GM12878 (cell line): ENCODE data around the gene FCER1G. TPM values are rescaled to one million over a fixed set of nuclear protein-coding genes. Genes with fewer than 3 reads are reported as not detected.

Source experiments
- ATAC-seq: fragments of 200-7000 bp; cut with Tn5 transposase; 3 replicates; pipeline ENCODE4 v1.9.1; 2020; ENCODE audit warnings: mild to moderate bottlenecking, moderate library complexity
- BruUV-seq: library from RNA; stranded (reverse); fragments of 400-500 nt; replicated peaks from 2 replicates; lab custom pipeline; 2021; lab: Mats Ljungman, UMichigan
- CTCF ChIA-PET: fragments of 300-600 bp; sonication (Branson Sonifier 250); formaldehyde crosslinking; extraction: SDS; loops from one replicate; lab custom pipeline; 2021; ENCODE audit warnings: inconsistent platforms; lab: Yijun Ruan, JAX
- POLR2A ChIA-PET: fragments of 350-600 bp; formaldehyde crosslinking; extraction: SDS; loops from one replicate; lab custom pipeline; 2021; ENCODE audit warnings: inconsistent platforms; lab: Charles Lee
- RAD21 ChIA-PET: fragments of 300-600 bp; sonication (Branson Sonifier 250); formaldehyde crosslinking; loops from one replicate; lab custom pipeline; 2023; ENCODE audit warnings: antibody characterized with exemption; ENCODE audit not compliant: unreplicated experiment; lab: Charles Lee
- SMC1A ChIA-PET: fragments of 300-600 bp; sonication (Branson Sonifier 250); formaldehyde crosslinking; loops from one replicate; lab custom pipeline; 2023; ENCODE audit not compliant: unreplicated experiment, uncharacterized antibody; lab: Charles Lee
- DNase-seq: peaks from one replicate; pipeline ENCODE4 v3.0.0-alpha.2; 2011; ENCODE audit warnings: low read depth, low spot score
- FAIRE-seq: peaks from 3 replicates; lab custom pipeline; 2011; peaks lifted over from hg19 to GRCh38; lab: Jason Lieb, UNC
- H2AFZ ChIP-seq: 2 replicates; pipeline ENCODE4 v1.6.0; 2011; ENCODE audit warnings: low read depth, low read length, control low read depth; ENCODE audit not compliant: control insufficient read depth
- H3K27ac ChIP-seq: 2 replicates; pipeline ENCODE4 v1.5.1; 2011; ENCODE audit warnings: control low read depth; ENCODE audit not compliant: control insufficient read depth, insufficient read depth
- H3K27me3 ChIP-seq, 2 experiments: replicated peaks in 1 of 2; 2 replicates each; pipeline versions ENCODE4 v1.6.0 to v1.6.1; 2011; ENCODE audit warnings: low read length in 1 of 2; ENCODE audit not compliant: control insufficient read depth in 2 of 2, insufficient read depth in 2 of 2
- H3K36me3 ChIP-seq, 2 experiments: 2 replicates each; pipeline ENCODE4 v1.5.1; 2011; ENCODE audit warnings: low read length in 1 of 2; ENCODE audit not compliant: control insufficient read depth in 2 of 2, insufficient read depth in 2 of 2
- H3K4me1 ChIP-seq: 2 replicates; pipeline ENCODE4 v1.6.1; 2011; ENCODE audit warnings: mild to moderate bottlenecking, low read length, moderate library complexity, mixed read lengths; ENCODE audit not compliant: control insufficient read depth, insufficient read depth
- H3K4me2 ChIP-seq: 2 replicates; pipeline ENCODE4 v1.6.0; 2011; ENCODE audit warnings: control low read depth; ENCODE audit not compliant: control insufficient read depth, insufficient read depth
- H3K4me3 ChIP-seq: fragments of 200-600 bp; sonication (generic); 2 replicates; pipeline ENCODE4 v1.5.1; 2016
- H3K79me2 ChIP-seq: 2 replicates; pipeline ENCODE4 v1.6.0; 2011; ENCODE audit warnings: low read length; ENCODE audit not compliant: control insufficient read depth, insufficient read depth
- H3K9ac ChIP-seq: 2 replicates; pipeline ENCODE4 v1.8.0; 2011; ENCODE audit warnings: low read length, control low read depth, mixed read lengths; ENCODE audit not compliant: control insufficient read depth, insufficient read depth
- H3K9me3 ChIP-seq: replicated peaks from 3 replicates; pipeline ENCODE4 v1.5.1; 2011; ENCODE audit warnings: mild to moderate bottlenecking, low read length; ENCODE audit not compliant: control insufficient read depth, insufficient read depth
- H4K20me1 ChIP-seq: 2 replicates; pipeline ENCODE4 v1.6.0; 2011; ENCODE audit not compliant: control insufficient read depth, insufficient read depth
- ASH2L ChIP-seq: fragments of 300-600, 200-600 bp; sonication (generic); IDR thresholded peaks from 2 replicates; pipeline ENCODE4 v1.6.1; 2017; ENCODE audit warnings: low read depth, mild to moderate bottlenecking, borderline replicate concordance
- EED ChIP-seq: sonication (generic); IDR thresholded peaks from 2 replicates; pipeline ENCODE4 v1.6.1; 2016; ENCODE audit warnings: antibody characterized with exemption, low read depth
- NKRF ChIP-seq: fragments of 450-650 bp; conservative IDR thresholded peaks from 2 replicates; pipeline ENCODE4 v1.6.1; 2017; ENCODE audit warnings: mild to moderate bottlenecking, moderate library complexity
- NR2F1 ChIP-seq: fragments of 450-650 bp; conservative IDR thresholded peaks from 2 replicates; pipeline ENCODE4 v1.6.1; 2017; ENCODE audit warnings: mild to moderate bottlenecking
- PBX3 ChIP-seq: IDR thresholded peaks from 2 replicates; pipeline ENCODE4 v1.6.1; 2011; ENCODE audit warnings: mild to moderate bottlenecking, low read depth, low read length, moderate library complexity; ENCODE audit not compliant: insufficient replicate concordance
- RELA ChIP-seq: fragments of 450-650 bp; IDR thresholded peaks from 2 replicates; pipeline ENCODE4 v1.8.0; 2014; ENCODE audit warnings: borderline replicate concordance; ENCODE audit not compliant: partially characterized antibody
- ZNF207 ChIP-seq: fragments of 450-650 bp; IDR thresholded peaks from 2 replicates; pipeline ENCODE4 v1.6.1; 2014; ENCODE audit warnings: antibody characterized with exemption, mild to moderate bottlenecking, borderline replicate concordance
- WGBS: methylation state at CpG from one replicate; pipeline ENCODE4 v1.1.6; 2016; ENCODE audit warnings: low lambda C conversion rate; ENCODE audit not compliant: insufficient replicate concordance, insufficient coverage; ENCODE audit errors: missing lambda C conversion rate; 5-methylcytosine and 5-hydroxymethylcytosine counted together
- in situ Hi-C: fragments of 300-500 bp; cut with MboI; formaldehyde crosslinking; loops from 9 replicates; pipeline ENCODE4 v1.14.3; 2018; ENCODE audit warnings: mixed read lengths
- intact Hi-C: fragments of 100-400 bp; cut with micrococcal nuclease; formaldehyde crosslinking; loops from one replicate; pipeline ENCODE4 v1.14.2; 2022; ENCODE audit not compliant: unreplicated experiment
- polyA plus RNA-seq, 11 experiments: library from polyadenylated mRNA; depleted of rRNA in 4 of 11; unstranded in 6 of 11; stranded (reverse) in 5 of 11; fragments of >200 nt; fragmentation: Nextera tagmentation in 4 of 11; fragmentation: Illumina TruSeq in 1 of 11; extraction: Ambion mirVana in 4 of 11; extraction: Trizol in 1 of 11; gene quantifications; 1 replicate in 1 of 11; 2 replicates in 10 of 11; pipeline versions ENCODE4 v1.2.1 to v1.2.3, GENCODE V29; 2011 to 2016; ENCODE audit warnings: inconsistent platforms in 2 of 11, missing spikeins in 2 of 11, low read depth in 1 of 11
- total RNA-seq, 4 experiments: library from RNA; depleted of rRNA in 3 of 4; stranded (reverse); fragments of >200 nt in 3 of 4; fragmentation: Illumina TruSeq in 1 of 4; extraction: Trizol in 1 of 4; gene quantifications; 2 replicates each; pipeline versions ENCODE4 v1.2.1 to v1.2.3, GENCODE V29; 2013 to 2021
- TF ChIP-seq, protein P1 (sequence below): fragments of 150-350 bp; IDR thresholded peaks from 2 replicates; pipeline ENCODE4 v1.6.1; 2014; ENCODE audit warnings: mild to moderate bottlenecking, low read depth, low read length
- TF ChIP-seq, protein P2 (sequence below): IDR thresholded peaks from 2 replicates; pipeline ENCODE4 v1.6.1; 2011; ENCODE audit warnings: borderline replicate concordance, low read depth, mild to moderate bottlenecking, moderate library complexity, low read length; ENCODE audit not compliant: insufficient read depth, poor library complexity, severe bottlenecking

Gene FCER1G
- total and polyA plus RNA-seq, 10 of the 15 experiments (the other 5 are each of a cell fraction or from before 2014, with no cell fraction given) = 0.40 to 1.9 (median 0.89) TPM

GRCh38 chr1:161266836-161267235, 51.7 kb downstream of the FCER1G start:
- no peak overlapping the region for H3K4me3 ChIP-seq
- ChIA-PET SMC1A (interaction anchor here (0.6 to 0.8 kb wide), 3 partner anchors 9 to 37 kb away, joined by 3 read pairs; no protein-coding TSS in a partner anchor), RAD21 (interaction anchor here (0.7 kb wide), 2 partner anchors 36 to 40 kb away, joined by 3 read pairs; no protein-coding TSS in a partner anchor), POLR2A (interaction anchor here (0.6 kb wide), 1 partner anchor 17 kb away, joined by 3 read pairs; no protein-coding TSS in a partner anchor), CTCF (interaction anchor here (1.3 to 2.0 kb wide), 2 partner anchors 21 to 65 kb away, joined by 3 to 7 read pairs; no protein-coding TSS in a partner anchor)
- ATAC-seq (no peak), DNase-seq (no peak), FAIRE-seq (no peak)
- BruUV-seq = no TSS peak
- no peak overlapping the region for H2AFZ ChIP-seq
- no peaks in the 10 kb centered on the region for H3K79me2 ChIP-seq
- no peak overlapping the region for H3K9ac ChIP-seq
- in situ Hi-C loops (no loop called here), intact Hi-C loops (no loop called here)
- 75% methylated on average over 2 of the region's 2 CpGs for WGBS
- TF ChIP-seq PBX3 (no peak), EED (no peak)
- TF ChIP-seq, protein P1, sequence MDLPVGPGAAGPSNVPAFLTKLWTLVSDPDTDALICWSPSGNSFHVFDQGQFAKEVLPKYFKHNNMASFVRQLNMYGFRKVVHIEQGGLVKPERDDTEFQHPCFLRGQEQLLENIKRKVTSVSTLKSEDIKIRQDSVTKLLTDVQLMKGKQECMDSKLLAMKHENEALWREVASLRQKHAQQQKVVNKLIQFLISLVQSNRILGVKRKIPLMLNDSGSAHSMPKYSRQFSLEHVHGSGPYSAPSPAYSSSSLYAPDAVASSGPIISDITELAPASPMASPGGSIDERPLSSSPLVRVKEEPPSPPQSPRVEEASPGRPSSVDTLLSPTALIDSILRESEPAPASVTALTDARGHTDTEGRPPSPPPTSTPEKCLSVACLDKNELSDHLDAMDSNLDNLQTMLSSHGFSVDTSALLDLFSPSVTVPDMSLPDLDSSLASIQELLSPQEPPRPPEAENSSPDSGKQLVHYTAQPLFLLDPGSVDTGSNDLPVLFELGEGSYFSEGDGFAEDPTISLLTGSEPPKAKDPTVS = no peak
- H3K4me2 ChIP-seq = no peak overlapping the region
- no peaks in the 10 kb centered on the region for H3K36me3 ChIP-seq
- peaks cover under 1% of the 10 kb centered on the region; the same call in 1 of the 2 replicates for H3K4me1 ChIP-seq
- H3K9me3 ChIP-seq = no peaks in the 10 kb centered on the region
- no peaks in the 10 kb centered on the region for H4K20me1 ChIP-seq
- H3K27me3 ChIP-seq = no peaks in the 10 kb centered on the region
- no peak overlapping the region for H3K27ac ChIP-seq

DNA sequence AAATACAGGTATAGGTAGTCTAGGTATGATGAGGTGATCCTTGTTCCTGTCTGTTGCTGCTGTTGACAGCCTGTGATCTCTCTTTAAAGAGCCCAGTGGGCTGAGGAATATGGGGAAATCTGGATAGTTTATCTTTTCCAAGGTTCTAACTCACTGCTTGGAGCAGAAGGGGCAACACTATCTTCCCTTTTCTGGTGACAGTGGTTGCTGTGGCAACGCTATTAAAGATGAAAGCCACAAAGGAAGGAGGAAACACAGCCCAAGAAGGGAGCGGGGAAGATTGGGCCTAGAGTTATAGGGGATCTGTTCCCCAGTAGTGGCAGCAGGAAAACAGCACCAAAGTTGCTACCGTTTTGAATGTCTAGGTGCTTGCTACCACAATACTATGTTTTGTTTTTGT, 52.2 kb downstream of the FCER1G start:
- Histone ChIP-seq H3K4me1 (no peaks in the 10 kb centered on the region), H3K36me3 (no peaks in the 10 kb centered on the region), H3K27ac (no peak overlapping the region), H3K79me2 (no peaks in the 10 kb centered on the region), H3K9me3 (no peaks in the 10 kb centered on the region), H3K4me2 (no peak overlapping the region), H3K9ac (no peak overlapping the region), H2AFZ (no peak overlapping the region), H3K27me3 (no peaks in the 10 kb centered on the region), H4K20me1 (no peaks in the 10 kb centered on the region), H3K4me3 (no peak overlapping the region)
- RAD21 ChIA-PET = no interaction called here
- BruUV-seq = no TSS peak
- DNase-seq (no peak), FAIRE-seq (no peak), ATAC-seq (no peak)
- intact Hi-C loops (no loop called here), in situ Hi-C loops (no loop called here)
- SMC1A ChIA-PET = no interaction called here
- WGBS = 19% methylated on average over 3 of the region's 3 CpGs
- CTCF ChIA-PET = interaction anchor here (1.3 to 2.0 kb wide), 2 partner anchors 22 to 64 kb away, joined by 3 to 7 read pairs; no protein-coding TSS in a partner anchor
- POLR2A ChIA-PET = no interaction called here
- TF ChIP-seq ZNF207 (no peak), NR2F1 (no peak), ASH2L (no peak), RELA (no peak), NKRF (no peak)
- TF ChIP-seq, protein P2, sequence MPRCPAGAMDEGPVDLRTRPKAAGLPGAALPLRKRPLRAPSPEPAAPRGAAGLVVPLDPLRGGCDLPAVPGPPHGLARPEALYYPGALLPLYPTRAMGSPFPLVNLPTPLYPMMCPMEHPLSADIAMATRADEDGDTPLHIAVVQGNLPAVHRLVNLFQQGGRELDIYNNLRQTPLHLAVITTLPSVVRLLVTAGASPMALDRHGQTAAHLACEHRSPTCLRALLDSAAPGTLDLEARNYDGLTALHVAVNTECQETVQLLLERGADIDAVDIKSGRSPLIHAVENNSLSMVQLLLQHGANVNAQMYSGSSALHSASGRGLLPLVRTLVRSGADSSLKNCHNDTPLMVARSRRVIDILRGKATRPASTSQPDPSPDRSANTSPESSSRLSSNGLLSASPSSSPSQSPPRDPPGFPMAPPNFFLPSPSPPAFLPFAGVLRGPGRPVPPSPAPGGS = no peak
